ENCODE results near the gene NMS. TPM values are rescaled to one million over a fixed set of nuclear protein-coding genes. Genes with fewer than 3 reads are reported as not detected.

The NMS gene, protein sequence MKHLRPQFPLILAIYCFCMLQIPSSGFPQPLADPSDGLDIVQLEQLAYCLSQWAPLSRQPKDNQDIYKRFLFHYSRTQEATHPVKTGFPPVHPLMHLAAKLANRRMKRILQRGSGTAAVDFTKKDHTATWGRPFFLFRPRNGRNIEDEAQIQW
- total RNA-seq = not detected in 2 replicates

DNA sequence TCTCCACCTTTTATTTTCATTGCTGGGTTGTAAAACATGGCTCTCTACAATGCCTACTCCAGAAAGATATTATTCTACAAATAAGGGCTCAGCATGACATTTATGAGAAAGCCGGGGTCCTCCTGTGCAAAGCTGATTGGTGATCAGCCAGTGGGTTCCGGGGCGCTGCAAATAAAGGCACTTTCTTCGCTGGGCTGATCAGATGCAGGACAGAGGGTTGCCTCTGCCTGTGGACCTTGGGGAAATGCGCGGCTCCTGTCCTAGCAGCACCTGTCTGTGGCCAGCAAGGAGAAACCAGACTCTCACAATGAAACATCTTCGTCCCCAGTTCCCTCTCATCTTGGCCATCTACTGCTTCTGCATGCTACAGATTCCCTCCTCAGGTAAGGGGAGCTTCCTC, at the start of gene NMS:
NMS (plus strand) TSS at position 301 of the 400 bp plus-strand sequence; CDS start at position 308, 7 bp downstream.

Other genes with a start within 250 kb of the NMS start
- 0.06 and 0.13 TPM in 2 replicates for gene LONRF2, start 148.0 kb upstream of the NMS start, total RNA-seq
- gene CHST10, start 52.8 kb upstream of the NMS start, total RNA-seq = 4.5 and 7.4 TPM in 2 replicates
- gene PDCL3, start 92.5 kb downstream of the NMS start, total RNA-seq = 13.6 and 18.7 TPM in 2 replicates

Measured in aortic smooth muscle cell (primary cell).